ENCODE data around the gene GDF10.

DNA sequence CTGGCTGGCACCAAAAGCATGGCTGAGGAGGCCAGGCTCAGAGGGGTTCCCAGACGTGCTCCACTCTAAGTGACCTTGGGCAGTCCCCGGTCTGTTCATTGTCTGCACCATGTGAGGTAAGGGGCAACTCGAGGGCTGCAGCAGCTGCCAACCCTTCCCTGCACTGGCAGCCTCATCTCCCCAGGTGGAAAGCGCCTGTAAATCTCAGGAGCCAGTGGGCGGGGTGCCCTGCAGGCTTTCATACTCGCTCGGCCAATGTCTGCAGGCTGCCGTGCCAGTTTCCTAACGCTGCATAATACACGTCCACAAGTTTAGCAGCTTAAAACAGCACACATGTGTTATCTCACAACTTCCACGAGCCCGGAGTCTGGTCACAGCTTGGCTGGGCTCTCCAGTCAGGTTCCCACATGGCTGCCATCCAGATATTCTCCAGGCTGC is 12.6 kb upstream of the GDF10 start:
- TF ChIP-seq, protein P1, sequence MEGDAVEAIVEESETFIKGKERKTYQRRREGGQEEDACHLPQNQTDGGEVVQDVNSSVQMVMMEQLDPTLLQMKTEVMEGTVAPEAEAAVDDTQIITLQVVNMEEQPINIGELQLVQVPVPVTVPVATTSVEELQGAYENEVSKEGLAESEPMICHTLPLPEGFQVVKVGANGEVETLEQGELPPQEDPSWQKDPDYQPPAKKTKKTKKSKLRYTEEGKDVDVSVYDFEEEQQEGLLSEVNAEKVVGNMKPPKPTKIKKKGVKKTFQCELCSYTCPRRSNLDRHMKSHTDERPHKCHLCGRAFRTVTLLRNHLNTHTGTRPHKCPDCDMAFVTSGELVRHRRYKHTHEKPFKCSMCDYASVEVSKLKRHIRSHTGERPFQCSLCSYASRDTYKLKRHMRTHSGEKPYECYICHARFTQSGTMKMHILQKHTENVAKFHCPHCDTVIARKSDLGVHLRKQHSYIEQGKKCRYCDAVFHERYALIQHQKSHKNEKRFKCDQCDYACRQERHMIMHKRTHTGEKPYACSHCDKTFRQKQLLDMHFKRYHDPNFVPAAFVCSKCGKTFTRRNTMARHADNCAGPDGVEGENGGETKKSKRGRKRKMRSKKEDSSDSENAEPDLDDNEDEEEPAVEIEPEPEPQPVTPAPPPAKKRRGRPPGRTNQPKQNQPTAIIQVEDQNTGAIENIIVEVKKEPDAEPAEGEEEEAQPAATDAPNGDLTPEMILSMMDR (IDR thresholded peaks at IDR 0.05): no peak
- no peak for TF ChIP-seq POLR2A (IDR thresholded peaks at IDR 0.05)
